ENCODE data around the gene LNPEP.
A peak's percentile ranks its signal among the peaks of the same experiment; 100 is the strongest.

Gene LNPEP

DNA sequence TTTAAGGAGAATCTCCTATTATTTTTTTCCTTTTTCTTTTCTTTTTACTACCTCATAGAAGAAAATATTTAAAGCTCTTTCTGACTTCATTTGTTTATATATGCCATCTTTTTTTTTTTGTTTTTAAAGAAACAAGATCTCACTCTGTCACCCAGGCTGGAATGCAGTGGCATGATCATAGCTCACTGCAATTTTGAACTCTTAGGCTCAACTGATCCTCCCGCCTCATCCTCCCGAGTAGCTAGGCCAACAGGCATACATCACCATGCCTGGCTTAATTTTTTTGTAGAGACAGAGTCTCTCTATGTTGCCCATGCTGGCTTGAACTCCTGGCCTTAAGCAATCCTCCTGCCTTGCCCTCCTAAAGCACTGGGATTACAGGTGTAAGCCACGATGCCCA is 59.5 kb downstream of the LNPEP start:
- Histone ChIP-seq H3K4me3 (ENCODE audit: low read depth, low read length) (no peak overlapping the region), H3K27me3 (replicated peaks) (no peaks in the 10 kb centered on the region), H3K27ac (no peak overlapping the region), H3K36me3 (replicated peaks) (peaks cover 10% of the 10 kb centered on the region)
- TF ChIP-seq, protein P1, sequence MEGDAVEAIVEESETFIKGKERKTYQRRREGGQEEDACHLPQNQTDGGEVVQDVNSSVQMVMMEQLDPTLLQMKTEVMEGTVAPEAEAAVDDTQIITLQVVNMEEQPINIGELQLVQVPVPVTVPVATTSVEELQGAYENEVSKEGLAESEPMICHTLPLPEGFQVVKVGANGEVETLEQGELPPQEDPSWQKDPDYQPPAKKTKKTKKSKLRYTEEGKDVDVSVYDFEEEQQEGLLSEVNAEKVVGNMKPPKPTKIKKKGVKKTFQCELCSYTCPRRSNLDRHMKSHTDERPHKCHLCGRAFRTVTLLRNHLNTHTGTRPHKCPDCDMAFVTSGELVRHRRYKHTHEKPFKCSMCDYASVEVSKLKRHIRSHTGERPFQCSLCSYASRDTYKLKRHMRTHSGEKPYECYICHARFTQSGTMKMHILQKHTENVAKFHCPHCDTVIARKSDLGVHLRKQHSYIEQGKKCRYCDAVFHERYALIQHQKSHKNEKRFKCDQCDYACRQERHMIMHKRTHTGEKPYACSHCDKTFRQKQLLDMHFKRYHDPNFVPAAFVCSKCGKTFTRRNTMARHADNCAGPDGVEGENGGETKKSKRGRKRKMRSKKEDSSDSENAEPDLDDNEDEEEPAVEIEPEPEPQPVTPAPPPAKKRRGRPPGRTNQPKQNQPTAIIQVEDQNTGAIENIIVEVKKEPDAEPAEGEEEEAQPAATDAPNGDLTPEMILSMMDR (IDR thresholded peaks at IDR 0.05; ENCODE audit: low read depth, low read length, missing control alignments): no peak
- in situ Hi-C loops (cut with HindIII; ENCODE audit: low pct_ligation_motif_present, low sequenced_read_pairs): no loop called here
- no peak for DNase-seq

GRCh38 chr5:96997265-96997859 is 61.5 kb downstream of the LNPEP start:
- Histone ChIP-seq H3K27me3 (replicated peaks) (no peaks in the 10 kb centered on the region), H3K36me3 (replicated peaks) (peaks cover 6% of the 10 kb centered on the region), H3K4me3 (ENCODE audit: low read depth, low read length) (no peak overlapping the region), H3K27ac (no peak overlapping the region)
- TF ChIP-seq, protein P1 (IDR thresholded peaks at IDR 0.05; ENCODE audit: low read depth, low read length, missing control alignments): peak; percentile 48
- in situ Hi-C loops (cut with HindIII; ENCODE audit: low pct_ligation_motif_present, low sequenced_read_pairs): no loop called here
- DNase-seq: peak; percentile 32

DNA sequence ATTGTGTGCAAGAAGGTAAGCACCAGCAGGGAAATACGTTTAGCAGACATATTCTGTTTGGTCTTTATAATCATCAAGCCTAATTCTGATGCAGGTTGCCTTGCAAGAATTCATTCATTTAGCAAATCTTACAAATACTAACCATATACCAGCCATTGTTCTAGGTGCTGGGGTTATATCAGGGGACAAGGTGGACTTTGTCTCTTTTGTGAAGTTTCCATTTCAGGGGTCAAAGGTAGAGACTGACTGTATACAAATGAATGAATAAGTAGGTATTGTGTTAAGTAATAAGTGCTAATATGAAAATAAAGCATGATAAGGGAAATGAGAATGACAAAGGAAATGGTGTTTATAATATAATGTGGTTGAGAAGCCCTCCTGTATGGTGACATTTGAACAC is 64.0 kb downstream of the LNPEP start:
- peaks cover 6% of the 10 kb centered on the region for H3K36me3 ChIP-seq (replicated peaks)
- in situ Hi-C loops (cut with HindIII; ENCODE audit: low pct_ligation_motif_present, low sequenced_read_pairs): no loop called here
- H3K27ac ChIP-seq: no peak overlapping the region

DNA sequence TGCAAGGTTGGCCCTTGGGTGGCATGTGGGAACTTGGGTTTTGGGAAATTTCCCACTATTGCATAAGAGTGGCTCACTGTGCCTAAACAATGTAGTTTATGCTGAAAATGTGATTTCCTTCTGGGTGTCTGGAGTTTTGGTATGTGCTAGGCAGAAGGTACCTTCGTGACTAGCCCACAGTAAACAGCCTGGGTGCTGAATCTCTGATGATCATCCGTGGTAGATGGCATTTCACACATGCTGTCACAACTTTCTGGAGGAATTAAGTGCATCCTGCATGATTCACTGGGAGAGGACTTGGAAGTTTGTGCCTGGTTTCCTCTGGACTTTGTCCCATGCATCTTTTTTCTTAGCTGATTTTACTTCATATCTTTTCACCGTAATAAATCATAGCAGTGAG is 64.5 kb downstream of the LNPEP start:
- Histone ChIP-seq H3K4me3 (ENCODE audit: low read depth, low read length) (no peak overlapping the region), H3K27me3 (replicated peaks) (no peaks in the 10 kb centered on the region), H3K27ac (no peak overlapping the region), H3K36me3 (replicated peaks) (peaks cover 6% of the 10 kb centered on the region)
- in situ Hi-C loops (cut with HindIII; ENCODE audit: low pct_ligation_motif_present, low sequenced_read_pairs): no loop called here
- TF ChIP-seq, protein P1 (IDR thresholded peaks at IDR 0.05; ENCODE audit: low read depth, low read length, missing control alignments): no peak
- DNase-seq: no peak

More for the DNA sequence above, 64.0 kb downstream of the LNPEP start:
- Histone ChIP-seq H3K4me3 (ENCODE audit: low read depth, low read length) (no peak overlapping the region), H3K27me3 (replicated peaks) (no peaks in the 10 kb centered on the region)
- no peak for DNase-seq
- TF ChIP-seq, protein P1 (IDR thresholded peaks at IDR 0.05; ENCODE audit: low read depth, low read length, missing control alignments): no peak

GRCh38 chr5:97002983-97003382 is 67.1 kb downstream of the LNPEP start:
- Histone ChIP-seq H3K27ac (no peak overlapping the region), H3K27me3 (replicated peaks) (no peaks in the 10 kb centered on the region), H3K36me3 (replicated peaks) (peaks cover 6% of the 10 kb centered on the region), H3K4me3 (ENCODE audit: low read depth, low read length) (no peak overlapping the region)
- DNase-seq: no peak
- in situ Hi-C loops (cut with HindIII; ENCODE audit: low pct_ligation_motif_present, low sequenced_read_pairs): no loop called here
- TF ChIP-seq, protein P1 (IDR thresholded peaks at IDR 0.05; ENCODE audit: low read depth, low read length, missing control alignments): no peak
